ENCODE results near the gene VAV3. TPM values are rescaled to one million over a fixed set of nuclear protein-coding genes. Genes with fewer than 3 reads are reported as not detected.

Gene VAV3
- total and polyA plus RNA-seq, 2 of the 8 experiments (the other 6 are each of a cell fraction or from before 2014, with no cell fraction given) = 2.9 to 7.9 TPM

- Histone ChIP-seq H3K79me2 (ENCODE audit: control insufficient read depth in 1 of 2, insufficient read depth in 2 of 2, low read length in 2 of 2) (no peaks in the 10 kb centered on the region), H3K18ac (ENCODE audit: extremely low read depth, low read length) (no peak overlapping the region), H3K27me3 (replicated peaks in 1 of 4; ENCODE audit: control insufficient read depth in 3 of 4, extremely low read depth in 1 of 4, insufficient read depth in 3 of 4, low read length in 3 of 4) (no peaks in the 10 kb centered on the region), H3K4me2 (ENCODE audit: insufficient read depth in 1 of 2, low read depth in 2 of 2, low read length in 2 of 2) (no peak overlapping the region), H3K27ac (ENCODE audit: low read depth, low read length) (no peak overlapping the region; the same call in 1 of the 2 replicates), H2AK5ac (ENCODE audit: low read depth, low read length) (no peak overlapping the region), H3K36me3 (ENCODE audit: control insufficient read depth in 2 of 4, insufficient read depth in 4 of 4, low read length in 3 of 4) (no peaks in the 10 kb centered on the region), H2AFZ (ENCODE audit: low read length) (no peak overlapping the region), H4K20me1 (replicated peaks in 1 of 2; ENCODE audit: control insufficient read depth in 1 of 2, insufficient read depth in 2 of 2, low read length in 2 of 2) (no peaks in the 10 kb centered on the region), H3K4me3 (ENCODE audit: extremely low read depth in 1 of 4, insufficient read depth in 2 of 4, low read depth in 3 of 4, low read length in 4 of 4) (no peak overlapping the region), H2BK120ac (replicated peaks; ENCODE audit: low read depth, low read length) (no peak overlapping the region), H3K4me1 (replicated peaks in 1 of 4; ENCODE audit: control insufficient read depth in 3 of 4, insufficient read depth in 4 of 4, low read length in 3 of 4) (peaks cover 0 to 3% (median 1%) of the 10 kb centered on the region in 4 experiments; a peak in 2 of 7 replicates), H2BK5ac (ENCODE audit: low read depth, low read length) (no peak overlapping the region), H4K5ac (ENCODE audit: insufficient read length, low read depth, low read length) (no peak overlapping the region), H3K23me2 (ENCODE audit: low read depth, low read length) (no peaks in the 10 kb centered on the region), H3K14ac (ENCODE audit: insufficient read length) (no peak overlapping the region), H3K9me3 (ENCODE audit: insufficient read depth in 2 of 2, low read depth in 1 of 2, low read length in 1 of 2) (no peaks in the 10 kb centered on the region), H2BK12ac (ENCODE audit: low read depth, low read length) (no peak overlapping the region), H3K56ac (replicated peaks; ENCODE audit: insufficient read length, low read depth, low read length) (no peak overlapping the region), H4K91ac (replicated peaks; ENCODE audit: insufficient read length, low read length) (no peak overlapping the region), H3K79me1 (ENCODE audit: low read depth, low read length) (no peaks in the 10 kb centered on the region), H3K4ac (replicated peaks; ENCODE audit: insufficient read length, low read depth, low read length) (no peak overlapping the region), H4K8ac (ENCODE audit: extremely low read depth, insufficient read depth, low read length) (no peak overlapping the region), H2BK20ac (ENCODE audit: low read length) (no peak overlapping the region), H3K9ac (replicated peaks in 1 of 4; ENCODE audit: extremely low read depth in 1 of 4, low read depth in 3 of 4, low read length in 3 of 4) (no peak overlapping the region), H3K23ac (ENCODE audit: insufficient read length) (no peak overlapping the region), H2BK15ac (ENCODE audit: low read length) (no peak overlapping the region)
- ChIA-PET POLR2A (ENCODE audit: partially characterized antibody) (no interaction called here), CTCF (ENCODE audit: partially characterized antibody) (interaction anchor here (1.4 to 2.1 kb wide), 3 partner anchors 10 to 161 kb away, joined by 4 to 9 read pairs (median 7); no protein-coding TSS in a partner anchor)
- no peak for FAIRE-seq
- WGBS, 2 experiments (ENCODE audit: extremely low coverage in 1 of 2, insufficient coverage in 1 of 2, insufficient read length in 1 of 2, insufficient replicate concordance in 2 of 2, low coverage in 1 of 2, low lambda C conversion rate in 2 of 2, missing lambda C conversion rate in 1 of 2) = 96% methylated on average over 2 of the region's 2 CpGs; no CpG with 5 or more reads in 1 of the 2 experiments
- TF ChIP-seq POLR2AphosphoS5 (IDR thresholded peaks at IDR 0.05; ENCODE audit: low read depth, low read length) (no peak), RNF2 (IDR thresholded peaks at IDR 0.05; ENCODE audit: borderline replicate concordance, low read depth, low read length, missing control alignments, poor library complexity, severe bottlenecking) (no peak), NANOG (IDR thresholded peaks at IDR 0.05; ENCODE audit: insufficient read depth, low read depth, low read length, poor library complexity, severe bottlenecking) (no peak), KDM4A (IDR thresholded peaks at IDR 0.05; ENCODE audit: low read depth, low read length, severe bottlenecking) (no peak), CTCF (IDR thresholded peaks at IDR 0.05; ENCODE audit: control extremely low read depth in 1 of 3, insufficient read depth in 1 of 3, low read depth in 1 of 3, low read length in 3 of 3) (no peak), ATF3 (IDR thresholded peaks at IDR 0.05; ENCODE audit: insufficient read depth, low read depth, low read length) (no peak), POLR2A (IDR thresholded peaks at IDR 0.05; ENCODE audit: control extremely low read depth in 1 of 2, low read depth in 2 of 2, low read length in 2 of 2) (no peak), GTF2F1 (IDR thresholded peaks at IDR 0.05; ENCODE audit: borderline replicate concordance, low read depth, low read length) (no peak), POU5F1 (IDR thresholded peaks at IDR 0.05; ENCODE audit: low read depth, low read length) (no peak)
- no peak for DNase-seq (ENCODE audit: low read depth in 1 of 2, low spot score in 2 of 2)
Measured at GRCh38 chr1:107690491-107690890, 274.5 kb downstream of the VAV3 start.
